ENCODE measurements around the gene STYXL1. TPM values are rescaled to one million over a fixed set of nuclear protein-coding genes. Genes with fewer than 3 reads are reported as not detected.

Gene STYXL1
- total RNA-seq, 2 donors from 2014 or later: 29.8 to 94.5 TPM

- Histone ChIP-seq H3K9me3 (no peaks in the 10 kb centered on the region), H3K4me1 (replicated peaks) (peaks cover 8% of the 10 kb centered on the region), H3K4me3 (no peak overlapping the region), H3K27ac (no peak overlapping the region), H3K27me3 (replicated peaks; ENCODE audit: insufficient read depth) (no peaks in the 10 kb centered on the region), H3K36me3 (no peaks in the 10 kb centered on the region)
- WGBS: 93% methylated on average over 47 of the region's 47 CpGs
- TF ChIP-seq POLR2AphosphoS5 (IDR thresholded peaks at IDR 0.05): no peak
- TF ChIP-seq CTCF (IDR thresholded peaks at IDR 0.05): no peak
- TF ChIP-seq POLR2A (IDR thresholded peaks at IDR 0.05): no peak
- DNase-seq (ENCODE audit: low spot score): no peak
- intact Hi-C loops (cut with DNase I): no loop called here
These were observed 24.7 kb upstream of the STYXL1 start for GRCh38 chr7:76072243-76073148.

DNA sequence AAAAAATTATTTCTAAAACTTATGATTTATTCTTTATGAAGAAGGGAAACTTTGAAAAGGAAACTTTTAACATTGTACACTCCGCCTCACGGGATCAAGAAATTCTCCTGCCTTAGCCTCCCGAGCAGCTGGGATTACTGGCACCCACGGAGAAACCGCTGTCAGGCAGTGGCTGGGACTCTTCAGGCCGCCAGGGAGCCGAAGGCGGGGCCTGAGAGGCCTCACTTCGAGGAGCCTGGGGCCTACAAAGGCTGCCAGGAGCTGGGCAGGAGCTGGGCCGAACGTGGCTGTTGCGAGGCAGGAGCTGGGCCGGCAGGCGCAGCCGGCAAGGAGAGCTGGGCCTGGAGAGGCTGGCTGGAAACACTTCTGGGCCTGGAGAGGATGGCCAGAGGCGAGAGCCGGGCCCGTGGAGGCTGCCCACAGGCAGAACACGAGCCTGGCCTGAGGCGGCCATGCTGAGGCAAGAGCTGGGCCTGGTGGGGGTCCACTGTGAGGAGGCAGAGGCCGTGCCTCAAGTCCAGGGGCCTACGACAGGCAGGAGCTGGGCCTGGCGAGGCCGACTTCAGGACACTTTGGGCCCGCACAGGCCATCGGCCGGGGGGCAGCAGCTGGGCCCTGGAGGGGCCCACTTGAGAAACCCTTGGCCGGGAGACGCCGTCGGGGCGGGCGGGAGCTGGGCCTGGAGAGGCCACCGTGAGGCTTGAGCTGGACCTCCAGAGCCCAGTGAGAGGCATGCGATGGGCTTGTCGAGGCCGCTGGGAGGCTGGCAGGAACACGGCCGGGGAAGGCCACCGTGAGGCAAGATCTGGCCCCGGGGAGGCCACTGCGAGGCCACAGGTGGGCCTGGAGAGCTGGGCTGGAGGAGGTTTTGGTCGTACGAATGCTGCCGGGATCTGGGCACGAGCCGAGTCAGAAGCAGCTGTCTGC is 23.8 kb upstream of the STYXL1 start:
- 83% methylated on average over 44 of the region's 47 CpGs for WGBS
- DNase-seq (ENCODE audit: low spot score): no peak
- H3K4me1 ChIP-seq (replicated peaks): peaks cover 8% of the 10 kb centered on the region
- no peak overlapping the region for H3K4me3 ChIP-seq
- TF ChIP-seq CTCF (IDR thresholded peaks at IDR 0.05) (no peak), POLR2AphosphoS5 (IDR thresholded peaks at IDR 0.05) (no peak), POLR2A (IDR thresholded peaks at IDR 0.05) (no peak)
- no peak overlapping the region for H3K27ac ChIP-seq
- H3K9me3 ChIP-seq: no peaks in the 10 kb centered on the region
- peaks cover 0 to 2% of the 10 kb centered on the region in 2 donors for H3K36me3 ChIP-seq
- intact Hi-C loops (cut with DNase I): no loop called here
- no peaks in the 10 kb centered on the region for H3K27me3 ChIP-seq (replicated peaks; ENCODE audit: insufficient read depth)

DNA sequence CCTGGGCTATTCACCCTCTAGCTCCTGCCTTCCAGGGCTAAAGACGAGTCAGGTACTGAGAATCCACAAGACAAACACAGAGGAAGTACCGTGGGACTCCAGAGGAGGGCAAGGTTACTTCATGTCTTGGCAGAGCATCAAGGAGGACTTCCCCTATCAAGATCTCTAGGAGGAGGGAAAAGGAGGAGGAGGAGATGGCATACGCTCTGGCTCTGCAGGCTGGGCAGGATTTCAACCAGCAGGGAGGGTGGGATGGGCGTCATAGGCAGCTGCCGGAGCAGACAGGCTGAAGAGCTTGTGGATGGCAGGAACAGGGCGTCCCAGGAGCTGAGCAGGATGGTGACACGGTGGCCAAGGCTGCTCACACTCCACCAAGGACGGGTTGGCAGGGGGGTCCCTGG is 21.4 kb upstream of the STYXL1 start:
- no peak overlapping the region for H3K4me3 ChIP-seq
- H3K9me3 ChIP-seq: no peaks in the 10 kb centered on the region
- no peaks in the 10 kb centered on the region for H3K27me3 ChIP-seq (replicated peaks; ENCODE audit: insufficient read depth)
- peaks cover 21 to 22% of the 10 kb centered on the region in 2 donors for H3K36me3 ChIP-seq
- WGBS: 11% methylated on average over 8 of the region's 8 CpGs
- peak in 3 of 4 experiments; percentile 35 to 76 (median 68) for TF ChIP-seq CTCF (IDR thresholded peaks at IDR 0.05)
- no peak for TF ChIP-seq POLR2A (IDR thresholded peaks at IDR 0.05)
- peak; percentile 95 for TF ChIP-seq POLR2AphosphoS5 (IDR thresholded peaks at IDR 0.05)
- H3K27ac ChIP-seq: peak overlapping the region; percentile 66 to 71
- intact Hi-C loops (cut with DNase I): no loop called here
- peaks cover 8% of the 10 kb centered on the region for H3K4me1 ChIP-seq (replicated peaks)
- peak; percentile 95 for DNase-seq (ENCODE audit: low spot score)

GRCh38 chr7:76066716-76067503 is 19.1 kb upstream of the STYXL1 start:
- 88% methylated on average over 14 of the region's 14 CpGs for WGBS
- no peak for DNase-seq (ENCODE audit: low spot score)
- intact Hi-C loops (cut with DNase I): no loop called here
- Histone ChIP-seq H3K27ac (no peak overlapping the region), H3K4me1 (replicated peaks) (peaks cover 8% of the 10 kb centered on the region), H3K4me3 (no peak overlapping the region), H3K9me3 (no peaks in the 10 kb centered on the region), H3K36me3 (peaks cover 23% of the 10 kb centered on the region in 2 donors), H3K27me3 (replicated peaks; ENCODE audit: insufficient read depth) (no peaks in the 10 kb centered on the region)
- TF ChIP-seq POLR2A (IDR thresholded peaks at IDR 0.05) (no peak), POLR2AphosphoS5 (IDR thresholded peaks at IDR 0.05) (no peak), CTCF (IDR thresholded peaks at IDR 0.05) (no peak)

Data from prostate gland (tissue), 2 donors.